Common myeloid progenitor, CD34-positive (primary cell): ENCODE data around the gene F8.

Source experiments
- CTCF ChIA-PET: fragments of 350-600 bp; sonication (Branson Sonifier 250); formaldehyde crosslinking; loops from one replicate; lab custom pipeline; 2021; ENCODE audit warnings: antibody characterized with exemption; lab: Charles Lee
- POLR2A ChIA-PET: fragments of 350-600 bp; sonication (Branson Sonifier 250); formaldehyde crosslinking; loops from one replicate; lab custom pipeline; 2021; ENCODE audit warnings: antibody characterized with exemption; lab: Charles Lee
- DNase-seq, 3 donors: peaks; one replicate each; pipeline versions ENCODE4 v3.0.0 to v3.0.0-alpha.2; 2013
- H3K27ac ChIP-seq, 2 experiments: 1 replicate in 1 of 2; 2 replicates in 1 of 2; pipeline ENCODE4 v1.7.0; 2013; ENCODE audit warnings: inconsistent platforms in 2 of 2, low read length in 2 of 2, mild to moderate bottlenecking in 2 of 2, low read depth in 1 of 2, moderate library complexity in 1 of 2; ENCODE audit not compliant: severe bottlenecking in 2 of 2, insufficient read depth in 1 of 2, poor library complexity in 1 of 2
- H3K27me3 ChIP-seq, 5 experiments: replicated peaks in 2 of 5; 1 replicate in 3 of 5; 2 replicates in 2 of 5; pipeline versions ENCODE4 v1.6.1 to v1.7.0; 2013; ENCODE audit warnings: low read length in 4 of 5, mild to moderate bottlenecking in 2 of 5, moderate library complexity in 2 of 5, inconsistent platforms in 1 of 5; ENCODE audit not compliant: insufficient read depth in 5 of 5, control insufficient read depth in 4 of 5
- H3K36me3 ChIP-seq, 4 experiments: 1 replicate in 2 of 4; 2 replicates in 2 of 4; pipeline versions ENCODE4 v1.6.1 to v1.7.0; 2013; ENCODE audit warnings: low read length in 3 of 4, control low read depth in 1 of 4, mild to moderate bottlenecking in 1 of 4; ENCODE audit not compliant: control insufficient read depth in 4 of 4, insufficient read depth in 4 of 4
- H3K4me1 ChIP-seq, 4 experiments: 1 replicate in 3 of 4; 2 replicates in 1 of 4; pipeline versions ENCODE4 v1.6.1 to v1.7.1; 2013; ENCODE audit warnings: low read length in 3 of 4, mild to moderate bottlenecking in 3 of 4, control low read depth in 1 of 4, inconsistent platforms in 1 of 4, moderate library complexity in 1 of 4; ENCODE audit not compliant: control insufficient read depth in 4 of 4, insufficient read depth in 4 of 4; ENCODE audit errors: control extremely low read depth in 1 of 4
- H3K4me3 ChIP-seq, 7 experiments: 1 replicate in 4 of 7; 2 replicates in 3 of 7; pipeline versions ENCODE4 v1.5.1 to v1.7.0; 2013; ENCODE audit warnings: mild to moderate bottlenecking in 7 of 7, low read length in 6 of 7, moderate library complexity in 6 of 7, inconsistent platforms in 2 of 7, low read depth in 2 of 7, control low read depth in 1 of 7; ENCODE audit not compliant: insufficient read depth in 4 of 7, control insufficient read depth in 1 of 7; ENCODE audit errors: extremely low read depth in 1 of 7
- H3K9me3 ChIP-seq, 5 experiments: 1 replicate in 4 of 5; 2 replicates in 1 of 5; pipeline versions ENCODE4 v1.6.1 to v1.7.1; 2013; ENCODE audit warnings: low read length in 4 of 5, mild to moderate bottlenecking in 2 of 5, inconsistent platforms in 1 of 5, low read depth in 1 of 5, moderate library complexity in 1 of 5; ENCODE audit not compliant: control insufficient read depth in 4 of 5, insufficient read depth in 2 of 5; ENCODE audit errors: control extremely low read depth in 1 of 5
- WGBS: methylation state at CpG from one replicate; pipeline ENCODE4 v1.1.5; 2013; ENCODE audit not compliant: insufficient coverage; 5-methylcytosine and 5-hydroxymethylcytosine counted together

F8 gene

DNA sequence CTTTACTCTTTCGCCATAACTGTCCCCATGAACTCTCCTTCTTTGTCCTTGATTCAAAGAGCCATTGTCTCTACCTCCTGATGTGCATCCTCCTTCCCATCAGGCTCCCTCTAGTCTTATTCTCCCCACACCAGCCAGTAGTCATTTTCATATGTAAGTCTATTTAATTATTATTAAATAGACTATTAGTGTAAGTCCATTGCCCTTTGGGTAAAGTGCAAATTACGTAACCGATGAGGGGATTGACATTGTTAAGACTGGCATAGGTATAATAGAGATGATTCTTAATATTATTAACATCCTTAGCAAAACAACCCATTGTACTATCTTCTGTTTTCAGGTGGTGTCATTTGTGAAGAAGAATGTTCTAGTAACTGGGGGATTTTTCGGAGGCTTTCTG lies 31.7 kb upstream of the F8 start:
- CTCF ChIA-PET = interaction anchor here (0.6 kb wide), 1 partner anchor 70 kb away, joined by 3 read pairs; no protein-coding TSS in a partner anchor
- no peaks in the 10 kb centered on the region for H3K27me3 ChIP-seq
- no peak for DNase-seq
- H3K9me3 ChIP-seq = no peaks in the 10 kb centered on the region
- H3K4me1 ChIP-seq = peaks cover 0 to 17% (median 2%) of the 10 kb centered on the region in 4 experiments
- POLR2A ChIA-PET = no interaction called here
- H3K36me3 ChIP-seq = peaks cover 0 to 3% (median 2%) of the 10 kb centered on the region in 4 experiments
- no peak overlapping the region for H3K4me3 ChIP-seq
- H3K27ac ChIP-seq = no peak overlapping the region
- WGBS = 89% methylated on average over 1 of the region's 4 CpGs

DNA sequence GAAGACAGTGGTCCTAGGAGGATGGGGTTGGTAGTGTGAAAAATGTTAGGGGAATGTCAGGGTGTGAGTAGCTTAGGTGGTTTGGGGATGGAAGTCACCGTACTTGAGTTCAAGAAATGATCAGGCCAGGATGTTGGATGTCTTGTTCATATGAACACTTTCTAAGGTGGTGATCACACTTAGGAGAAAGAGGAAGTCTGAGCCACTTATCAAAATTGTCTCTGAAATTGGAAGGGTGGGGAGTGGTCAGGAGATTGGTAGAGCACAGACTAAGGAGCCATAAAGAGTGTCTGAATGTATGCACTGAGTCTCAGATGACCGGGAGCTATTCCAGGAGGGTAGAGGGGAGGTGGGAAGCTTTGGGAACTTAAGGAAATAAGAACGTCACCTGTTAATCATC lies 31.1 kb upstream of the F8 start:
- DNase-seq = no peak
- ChIA-PET CTCF (no interaction called here), POLR2A (no interaction called here)
- 87% methylated on average over 3 of the region's 3 CpGs for WGBS
- Histone ChIP-seq H3K27ac (no peak overlapping the region), H3K4me1 (peaks cover 0 to 17% (median 3%) of the 10 kb centered on the region in 4 experiments), H3K4me3 (no peak overlapping the region), H3K27me3 (no peaks in the 10 kb centered on the region), H3K36me3 (peaks cover 0 to 3% (median 2%) of the 10 kb centered on the region in 4 experiments), H3K9me3 (no peaks in the 10 kb centered on the region)

DNA sequence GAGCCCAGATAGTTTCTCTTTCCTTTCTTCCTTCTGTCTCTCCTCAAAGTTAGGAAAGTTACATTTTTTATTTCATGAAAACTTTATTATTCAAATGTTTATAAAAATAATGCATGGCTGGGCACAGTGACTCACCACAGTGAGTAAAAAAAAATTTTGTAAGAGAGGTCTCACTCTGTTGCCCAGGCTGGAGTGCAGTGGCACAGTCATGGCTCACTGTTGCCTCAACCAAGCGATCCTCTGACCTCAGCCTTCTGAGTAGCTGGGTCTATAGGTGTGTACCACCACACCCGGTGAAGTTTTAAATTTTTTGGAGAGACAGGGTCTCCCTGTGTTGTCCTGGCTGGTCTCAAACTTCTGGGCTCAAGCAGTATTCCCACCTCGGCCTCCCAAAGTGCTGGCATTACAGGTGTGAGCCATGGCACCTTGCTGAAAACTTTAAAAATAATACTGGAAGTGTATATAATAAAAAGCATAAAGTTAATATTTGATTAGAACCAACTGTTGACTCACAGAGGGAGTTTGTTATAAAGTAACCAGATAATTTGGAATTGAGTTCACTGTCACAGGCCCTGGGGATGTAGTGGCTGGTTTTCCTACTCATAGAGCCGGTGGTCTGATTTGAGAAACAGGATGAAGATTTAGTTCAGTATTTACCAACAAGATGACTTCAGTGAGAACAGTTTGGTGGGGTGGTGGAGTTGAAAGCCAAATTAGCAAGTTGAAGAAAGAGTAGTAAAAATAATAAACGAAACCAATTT lies 30.4 kb upstream of the F8 start:
- Histone ChIP-seq H3K36me3 (peaks cover 0 to 3% (median 2%) of the 10 kb centered on the region in 4 experiments), H3K4me1 (peaks cover 0 to 17% (median 3%) of the 10 kb centered on the region in 4 experiments), H3K27me3 (no peaks in the 10 kb centered on the region), H3K27ac (peak overlapping the region in 1 of 2 experiments; percentile 14), H3K9me3 (no peaks in the 10 kb centered on the region), H3K4me3 (no peak overlapping the region)
- ChIA-PET POLR2A (no interaction called here), CTCF (no interaction called here)
- DNase-seq = no peak
- 85% methylated on average over 4 of the region's 5 CpGs for WGBS

DNA sequence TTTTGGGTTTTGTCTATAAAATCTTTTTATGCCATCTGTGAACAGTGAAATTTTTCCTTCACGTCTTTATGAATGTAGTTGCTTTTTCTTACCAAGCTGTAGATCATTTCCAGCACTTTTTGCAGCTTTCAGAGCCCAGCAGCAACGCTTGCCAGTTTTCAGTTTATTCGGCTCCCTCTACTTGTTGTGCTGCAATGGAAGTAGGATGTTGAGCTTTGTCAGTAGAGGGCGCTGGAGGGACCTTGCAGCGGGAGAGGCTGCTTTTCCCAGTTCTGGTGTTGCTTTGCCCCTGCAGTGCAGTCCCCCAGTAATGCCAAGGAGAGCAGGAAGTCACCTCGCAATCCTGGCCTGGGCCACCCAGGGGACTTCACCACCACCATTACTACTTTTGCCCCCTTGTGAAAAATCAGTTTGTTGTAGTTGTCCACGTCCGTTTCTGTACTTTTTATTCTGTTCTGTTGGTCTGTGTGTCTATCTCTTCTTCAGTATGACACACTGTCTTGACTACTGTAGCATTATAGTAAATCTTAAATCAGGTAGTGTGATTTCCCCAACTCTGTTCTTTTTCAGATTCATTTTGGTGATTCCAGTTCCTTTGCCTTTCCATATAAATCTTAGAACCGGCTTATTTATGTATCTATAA lies 26.6 kb upstream of the F8 start:
- no peaks in the 10 kb centered on the region for H3K9me3 ChIP-seq
- no peak overlapping the region for H3K4me3 ChIP-seq
- POLR2A ChIA-PET = no interaction called here
- WGBS = 54% methylated on average over 3 of the region's 9 CpGs
- H3K36me3 ChIP-seq = peaks cover 0 to 10% (median 3%) of the 10 kb centered on the region in 4 experiments
- no peaks in the 10 kb centered on the region for H3K27me3 ChIP-seq
- peaks cover 0 to 11% (median under 1%) of the 10 kb centered on the region in 4 experiments for H3K4me1 ChIP-seq
- H3K27ac ChIP-seq = no peak overlapping the region
- CTCF ChIA-PET = interaction anchor here (0.8 to 1.0 kb wide), 3 partner anchors 15 to 44 kb away, joined by 3 read pairs; partner anchors contain the start of gene FUNDC2
- DNase-seq = peak; percentile 64 to 75 (median 67)

DNA sequence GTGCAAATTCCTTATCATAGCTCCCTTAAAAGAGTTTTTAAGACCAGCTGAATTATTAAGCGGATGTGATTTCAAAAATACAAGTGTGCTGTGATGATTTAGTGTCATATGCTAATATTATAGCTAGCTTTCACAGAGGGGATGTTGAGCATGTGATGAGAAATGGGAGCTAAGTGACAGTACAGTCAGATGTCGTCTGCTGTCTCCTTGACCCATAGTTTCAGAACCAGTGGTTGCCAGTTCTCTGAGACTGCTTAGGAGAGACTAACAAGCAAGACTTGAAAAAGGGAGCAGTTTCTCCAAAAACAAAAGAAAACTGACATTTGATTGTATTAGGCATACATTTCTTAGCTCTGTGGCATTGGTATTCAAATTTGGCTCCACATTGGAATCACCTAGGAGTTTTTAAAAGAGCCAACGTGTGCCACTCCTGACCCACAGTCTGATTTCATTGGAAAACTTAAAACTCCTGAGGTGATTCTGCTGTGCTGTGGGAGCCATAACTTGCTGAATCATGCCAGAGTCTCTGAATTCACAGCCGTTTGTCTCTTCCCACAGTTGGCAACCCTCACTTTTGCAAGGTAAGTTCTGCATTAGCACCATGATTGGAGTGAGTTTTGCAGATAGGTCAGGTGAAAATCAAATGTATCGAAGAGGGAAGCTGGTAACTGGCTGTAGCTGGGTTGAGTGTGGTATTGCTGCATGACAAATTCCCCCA lies 24.4 kb upstream of the F8 start:
- Histone ChIP-seq H3K36me3 (peaks cover 0 to 10% (median 2%) of the 10 kb centered on the region in 4 experiments), H3K4me1 (peaks cover 0 to 11% (median under 1%) of the 10 kb centered on the region in 4 experiments), H3K27ac (no peak overlapping the region), H3K27me3 (no peaks in the 10 kb centered on the region), H3K4me3 (no peak overlapping the region), H3K9me3 (no peaks in the 10 kb centered on the region)
- WGBS = 51% methylated on average over 4 of the region's 5 CpGs
- POLR2A ChIA-PET = no interaction called here
- no peak for DNase-seq
- CTCF ChIA-PET = interaction anchor here (0.6 to 1.1 kb wide), 2 partner anchors 11 to 61 kb away, joined by 3 to 4 read pairs; no protein-coding TSS in a partner anchor

DNA sequence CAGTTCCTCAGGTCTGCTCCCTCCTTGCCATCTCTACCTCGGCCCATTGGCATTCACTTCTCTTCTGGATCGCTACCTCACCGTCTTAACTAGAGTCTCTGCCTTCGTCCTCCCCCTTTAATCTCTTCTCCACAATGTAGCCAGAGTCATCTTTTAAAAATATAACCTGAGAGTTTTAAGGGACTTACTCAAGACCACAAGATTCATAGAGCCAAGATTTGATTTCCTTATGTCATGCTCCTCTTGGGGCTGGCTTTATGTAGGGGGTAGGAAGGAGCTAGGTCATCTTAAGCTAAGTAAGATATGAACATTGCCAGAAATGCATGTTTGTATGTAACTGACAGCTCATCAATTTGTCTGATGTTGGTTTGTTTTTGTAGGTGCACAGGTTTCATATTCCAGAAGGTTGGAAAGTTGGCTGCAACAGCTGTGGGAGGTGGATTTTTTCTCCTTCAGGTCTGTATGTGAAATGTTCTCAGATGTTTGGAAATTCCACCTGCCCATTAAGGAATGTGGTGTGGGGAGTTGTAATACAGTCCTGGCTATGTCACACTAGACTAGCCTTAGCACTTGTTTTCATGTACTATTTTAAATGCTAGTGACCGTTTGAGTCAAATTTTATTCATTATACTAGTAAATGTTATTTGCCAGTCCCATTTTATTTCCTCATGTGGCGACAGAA lies 23.7 kb upstream of the F8 start:
- Histone ChIP-seq H3K9me3 (no peaks in the 10 kb centered on the region), H3K4me3 (no peak overlapping the region), H3K4me1 (peaks cover 0 to 11% (median under 1%) of the 10 kb centered on the region in 4 experiments), H3K36me3 (peaks cover 0 to 8% (median 2%) of the 10 kb centered on the region in 4 experiments), H3K27me3 (no peaks in the 10 kb centered on the region), H3K27ac (no peak overlapping the region)
- ChIA-PET POLR2A (no interaction called here), CTCF (interaction anchor here (0.6 to 1.1 kb wide), 2 partner anchors 10 to 61 kb away, joined by 3 to 4 read pairs; no protein-coding TSS in a partner anchor)
- DNase-seq = no peak
- WGBS = 74% methylated on average over 6 of the region's 6 CpGs
